ENCODE data around the gene SLC16A14. TPM values are rescaled to one million over a fixed set of nuclear protein-coding genes. Genes with fewer than 3 reads are reported as not detected.

SLC16A14 gene
- total RNA-seq = 1 to 10 TPM in 1 of 2 experiments, under 1 TPM in 1; 0.91 to 1.3 TPM

GRCh38 chr2:230068651-230069055, at the start of gene SLC16A14:
Gene SLC16A14 (minus strand): TSS chr2:230068924. CDS start chr2:230059352, 9,572 bp downstream.

Other genes with a start within 250 kb of the SLC16A14 start
- gene TRIP12, start 146.9 kb downstream of the SLC16A14 start, total RNA-seq = 100 to 1,000 TPM; 184 to 203 TPM
- gene FBXO36, start 146.4 kb downstream of the SLC16A14 start, total RNA-seq = under 1 TPM; 0.50 to 0.87 TPM
- 100 to 1,000 TPM; 136 to 140 TPM for gene SP110, start 151.1 kb upstream of the SLC16A14 start, total RNA-seq
- gene SP140, start 156.8 kb upstream of the SLC16A14 start, total RNA-seq = 10 to 100 TPM; 86.4 to 94.0 TPM